ENCODE data around the gene PCBP1. TPM values are rescaled to one million over a fixed set of nuclear protein-coding genes. Genes with fewer than 3 reads are reported as not detected.

PCBP1 gene
- total RNA-seq, 1 experiment from 2014 or later, result 276 TPM

GRCh38 chr2:70045405-70045804 lies 41.9 kb upstream of the PCBP1 start:
- no peaks in the 10 kb centered on the region for H3K27me3 ChIP-seq (ENCODE audit: control insufficient read depth, insufficient read depth, low read length)
- ATAC-seq, result no peak
- intact Hi-C loops (cut with micrococcal nuclease; ENCODE audit: unreplicated experiment) (no loop called here), in situ Hi-C loops (cut with HindIII; ENCODE audit: low pct_unique_long_range_greater_than_20kb, low sequenced_read_pairs) (no loop called here)
- CTCF ChIA-PET, result no interaction called here
- no peaks in the 10 kb centered on the region for H3K4me1 ChIP-seq (ENCODE audit: control insufficient read depth, insufficient read depth, low read length)
- POLR2A ChIA-PET, result no interaction called here
- TF ChIP-seq TCF7L2 (IDR thresholded peaks at IDR 0.05; ENCODE audit: low read depth, low read length), result no peak
- TF ChIP-seq, protein P1, sequence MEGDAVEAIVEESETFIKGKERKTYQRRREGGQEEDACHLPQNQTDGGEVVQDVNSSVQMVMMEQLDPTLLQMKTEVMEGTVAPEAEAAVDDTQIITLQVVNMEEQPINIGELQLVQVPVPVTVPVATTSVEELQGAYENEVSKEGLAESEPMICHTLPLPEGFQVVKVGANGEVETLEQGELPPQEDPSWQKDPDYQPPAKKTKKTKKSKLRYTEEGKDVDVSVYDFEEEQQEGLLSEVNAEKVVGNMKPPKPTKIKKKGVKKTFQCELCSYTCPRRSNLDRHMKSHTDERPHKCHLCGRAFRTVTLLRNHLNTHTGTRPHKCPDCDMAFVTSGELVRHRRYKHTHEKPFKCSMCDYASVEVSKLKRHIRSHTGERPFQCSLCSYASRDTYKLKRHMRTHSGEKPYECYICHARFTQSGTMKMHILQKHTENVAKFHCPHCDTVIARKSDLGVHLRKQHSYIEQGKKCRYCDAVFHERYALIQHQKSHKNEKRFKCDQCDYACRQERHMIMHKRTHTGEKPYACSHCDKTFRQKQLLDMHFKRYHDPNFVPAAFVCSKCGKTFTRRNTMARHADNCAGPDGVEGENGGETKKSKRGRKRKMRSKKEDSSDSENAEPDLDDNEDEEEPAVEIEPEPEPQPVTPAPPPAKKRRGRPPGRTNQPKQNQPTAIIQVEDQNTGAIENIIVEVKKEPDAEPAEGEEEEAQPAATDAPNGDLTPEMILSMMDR (IDR thresholded peaks at IDR 0.05), result no peak
- TF ChIP-seq, protein P2, sequence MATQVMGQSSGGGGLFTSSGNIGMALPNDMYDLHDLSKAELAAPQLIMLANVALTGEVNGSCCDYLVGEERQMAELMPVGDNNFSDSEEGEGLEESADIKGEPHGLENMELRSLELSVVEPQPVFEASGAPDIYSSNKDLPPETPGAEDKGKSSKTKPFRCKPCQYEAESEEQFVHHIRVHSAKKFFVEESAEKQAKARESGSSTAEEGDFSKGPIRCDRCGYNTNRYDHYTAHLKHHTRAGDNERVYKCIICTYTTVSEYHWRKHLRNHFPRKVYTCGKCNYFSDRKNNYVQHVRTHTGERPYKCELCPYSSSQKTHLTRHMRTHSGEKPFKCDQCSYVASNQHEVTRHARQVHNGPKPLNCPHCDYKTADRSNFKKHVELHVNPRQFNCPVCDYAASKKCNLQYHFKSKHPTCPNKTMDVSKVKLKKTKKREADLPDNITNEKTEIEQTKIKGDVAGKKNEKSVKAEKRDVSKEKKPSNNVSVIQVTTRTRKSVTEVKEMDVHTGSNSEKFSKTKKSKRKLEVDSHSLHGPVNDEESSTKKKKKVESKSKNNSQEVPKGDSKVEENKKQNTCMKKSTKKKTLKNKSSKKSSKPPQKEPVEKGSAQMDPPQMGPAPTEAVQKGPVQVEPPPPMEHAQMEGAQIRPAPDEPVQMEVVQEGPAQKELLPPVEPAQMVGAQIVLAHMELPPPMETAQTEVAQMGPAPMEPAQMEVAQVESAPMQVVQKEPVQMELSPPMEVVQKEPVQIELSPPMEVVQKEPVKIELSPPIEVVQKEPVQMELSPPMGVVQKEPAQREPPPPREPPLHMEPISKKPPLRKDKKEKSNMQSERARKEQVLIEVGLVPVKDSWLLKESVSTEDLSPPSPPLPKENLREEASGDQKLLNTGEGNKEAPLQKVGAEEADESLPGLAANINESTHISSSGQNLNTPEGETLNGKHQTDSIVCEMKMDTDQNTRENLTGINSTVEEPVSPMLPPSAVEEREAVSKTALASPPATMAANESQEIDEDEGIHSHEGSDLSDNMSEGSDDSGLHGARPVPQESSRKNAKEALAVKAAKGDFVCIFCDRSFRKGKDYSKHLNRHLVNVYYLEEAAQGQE (IDR thresholded peaks at IDR 0.05; ENCODE audit: insufficient read depth in 1 of 2, low read depth in 2 of 2, low read length in 1 of 2), result no peak
- H3K4me3 ChIP-seq (ENCODE audit: low read depth in 2 of 2, low read length in 2 of 2), result no peak overlapping the region
- H3K9me3 ChIP-seq (ENCODE audit: control insufficient read depth, insufficient read depth, low read depth, low read length), result no peaks in the 10 kb centered on the region
- BruUV-seq (replicated peaks), result no TSS peak
- no peak for DNase-seq (ENCODE audit: low read depth, low spot score)
- no peaks in the 10 kb centered on the region for H3K36me3 ChIP-seq (ENCODE audit: control insufficient read depth, insufficient read depth, low read length)
- no peak overlapping the region for H3K27ac ChIP-seq (ENCODE audit: low read length)

GRCh38 chr2:70045932-70046331 lies 41.3 kb upstream of the PCBP1 start:
- Histone ChIP-seq H3K27me3 (ENCODE audit: control insufficient read depth, insufficient read depth, low read length) (no peaks in the 10 kb centered on the region), H3K4me1 (ENCODE audit: control insufficient read depth, insufficient read depth, low read length) (no peaks in the 10 kb centered on the region), H3K36me3 (ENCODE audit: control insufficient read depth, insufficient read depth, low read length) (no peaks in the 10 kb centered on the region)

More at GRCh38 chr2:70045932-70046331, 41.3 kb upstream of the PCBP1 start:
- H3K9me3 ChIP-seq (ENCODE audit: control insufficient read depth, insufficient read depth, low read depth, low read length), result no peaks in the 10 kb centered on the region
- CTCF ChIA-PET, result no interaction called here
- H3K4me3 ChIP-seq (ENCODE audit: low read depth in 2 of 2, low read length in 2 of 2), result no peak overlapping the region
- DNase-seq (ENCODE audit: low read depth, low spot score), result no peak
- BruUV-seq (replicated peaks), result no TSS peak
- intact Hi-C loops (cut with micrococcal nuclease; ENCODE audit: unreplicated experiment), result no loop called here
- POLR2A ChIA-PET, result no interaction called here
- H3K27ac ChIP-seq (ENCODE audit: low read length), result no peak overlapping the region
- in situ Hi-C loops (cut with HindIII; ENCODE audit: low pct_unique_long_range_greater_than_20kb, low sequenced_read_pairs), result no loop called here
- ATAC-seq, result no peak
- no peak for TF ChIP-seq TCF7L2 (IDR thresholded peaks at IDR 0.05; ENCODE audit: low read depth, low read length)
- TF ChIP-seq, protein P2 (IDR thresholded peaks at IDR 0.05; ENCODE audit: insufficient read depth in 1 of 2, low read depth in 2 of 2, low read length in 1 of 2), result no peak
- TF ChIP-seq SIN3A (IDR thresholded peaks at IDR 0.05; ENCODE audit: borderline replicate concordance, insufficient read depth, low read depth, low read length), result no peak
- TF ChIP-seq, protein P1 (IDR thresholded peaks at IDR 0.05), result no peak
- TF ChIP-seq POLR2AphosphoS5 (IDR thresholded peaks at IDR 0.05; ENCODE audit: low read depth, low read length), result no peak
